ENCODE data around the gene KICS2.
A peak's percentile ranks its signal among the peaks of the same experiment; 100 is the strongest.
"Not testable (repeated sequence)": the region's sequence is repeated elsewhere in the genome, so short reads cannot be mapped to it uniquely, and the experiment has no call there.

The KICS2 gene

DNA sequence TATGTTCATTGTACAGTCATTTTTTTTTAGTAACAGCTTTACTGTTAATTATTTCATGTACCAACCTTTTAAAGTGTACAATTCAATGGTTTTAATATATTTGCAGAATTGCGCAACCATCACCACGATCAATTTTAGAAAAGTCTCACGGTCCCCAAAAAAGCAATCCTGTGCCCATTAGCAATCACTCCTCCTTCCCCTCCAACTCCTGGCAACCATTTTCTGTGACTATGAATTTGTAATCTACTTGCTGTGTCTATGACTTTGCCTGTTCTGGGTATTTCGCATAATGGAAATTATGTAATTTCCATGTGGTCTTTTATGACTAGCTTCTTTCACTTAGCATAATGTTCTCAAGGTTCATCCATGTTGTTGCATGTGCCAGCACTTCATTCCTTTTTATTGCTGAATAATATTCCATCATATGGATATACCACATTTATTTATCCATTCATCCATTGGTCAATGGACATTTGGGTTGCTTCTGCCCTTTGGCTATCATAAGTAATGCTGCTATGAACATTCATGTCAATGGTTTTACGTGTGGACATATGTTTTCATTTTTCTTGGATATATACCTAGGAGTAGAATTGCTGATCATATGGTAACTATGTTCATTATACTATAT is 9.9 kb downstream of the KICS2 start:
- TF ChIP-seq POLR2AphosphoS5 (IDR thresholded peaks at IDR 0.05; ENCODE audit: low read depth, low read length) (no peak), POLR2A (IDR thresholded peaks at IDR 0.05; ENCODE audit: low read depth, low read length) (no peak), TAF1 (IDR thresholded peaks at IDR 0.05; ENCODE audit: borderline replicate concordance, low read depth, low read length) (no peak)
- DNase-seq (ENCODE audit: insufficient read length): no peak
- FAIRE-seq: no peak

DNA sequence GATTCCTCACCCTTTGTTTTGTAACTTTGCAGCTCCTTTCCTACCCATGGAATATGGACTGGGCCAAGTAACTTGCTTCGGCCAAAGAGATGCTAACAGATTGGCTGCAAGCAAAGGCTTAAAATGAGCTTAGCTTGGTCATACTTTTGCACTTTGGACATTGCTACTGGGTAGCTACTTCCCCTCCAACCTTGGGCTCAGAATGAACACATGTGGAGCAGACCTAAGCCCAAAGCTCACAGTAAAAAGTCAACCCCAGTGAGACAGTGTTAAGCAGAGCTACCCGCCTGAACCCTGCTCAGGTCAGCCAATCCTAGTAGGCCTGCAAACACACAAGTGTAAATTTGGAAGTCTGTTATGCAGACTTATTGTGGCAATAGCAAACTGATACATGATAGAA is 14.6 kb downstream of the KICS2 start:
- FAIRE-seq: no peak

DNA sequence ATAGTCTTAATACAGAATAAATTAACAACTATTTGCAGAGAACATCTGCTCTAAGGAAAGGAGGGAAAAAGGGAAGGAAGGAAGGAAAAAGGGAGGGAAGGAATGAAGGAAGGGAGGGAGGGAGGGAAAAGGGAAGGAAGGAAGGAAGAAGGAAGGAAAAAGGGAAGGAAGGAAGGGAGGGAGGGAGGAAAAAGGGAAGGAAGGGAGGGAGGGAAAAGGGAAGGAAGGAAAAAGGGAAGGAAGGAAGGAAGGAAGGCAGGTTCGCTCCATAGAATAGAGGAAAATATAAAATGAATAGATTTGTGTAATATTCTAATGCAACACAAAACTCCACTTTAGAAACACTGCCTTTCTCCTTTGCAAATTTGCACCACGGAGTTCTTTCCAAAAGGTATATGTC is 16.6 kb downstream of the KICS2 start:
- TF ChIP-seq POLR2AphosphoS5 (IDR thresholded peaks at IDR 0.05; ENCODE audit: low read depth, low read length) (no peak), TAF1 (IDR thresholded peaks at IDR 0.05; ENCODE audit: borderline replicate concordance, low read depth, low read length) (no peak), POLR2A (IDR thresholded peaks at IDR 0.05; ENCODE audit: low read depth, low read length) (no peak)
- DNase-seq (ENCODE audit: insufficient read length) (no peak), FAIRE-seq (no peak)

More for the DNA sequence above, 14.6 kb downstream of the KICS2 start:
- no peak for TF ChIP-seq TAF1 (IDR thresholded peaks at IDR 0.05; ENCODE audit: borderline replicate concordance, low read depth, low read length)
- no peak for TF ChIP-seq POLR2A (IDR thresholded peaks at IDR 0.05; ENCODE audit: low read depth, low read length)
- TF ChIP-seq POLR2AphosphoS5 (IDR thresholded peaks at IDR 0.05; ENCODE audit: low read depth, low read length): no peak
- no peak for DNase-seq (ENCODE audit: insufficient read length)

DNA sequence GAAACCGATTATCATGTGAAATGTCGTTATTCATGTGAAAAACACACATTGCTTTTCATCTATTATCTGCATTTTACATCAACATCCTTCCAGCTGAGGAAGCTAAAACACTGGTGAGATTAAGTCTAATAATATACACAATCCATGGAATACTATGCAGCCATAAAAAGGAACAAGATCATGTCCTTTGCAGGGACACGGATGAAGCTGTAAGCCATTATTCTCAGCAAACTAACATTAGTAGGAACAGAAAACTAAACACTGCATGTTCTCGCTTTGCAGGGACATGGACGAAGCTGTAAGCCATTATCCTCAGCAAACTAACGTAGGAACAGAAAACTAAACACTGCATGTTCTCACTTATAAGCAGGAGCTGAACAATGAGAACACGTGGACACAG is 18.3 kb downstream of the KICS2 start:
- FAIRE-seq: no peak
- TF ChIP-seq POLR2AphosphoS5 (IDR thresholded peaks at IDR 0.05; ENCODE audit: low read depth, low read length): no peak
- no peak for TF ChIP-seq POLR2A (IDR thresholded peaks at IDR 0.05; ENCODE audit: low read depth, low read length)
- no peak for TF ChIP-seq TAF1 (IDR thresholded peaks at IDR 0.05; ENCODE audit: borderline replicate concordance, low read depth, low read length)
- no peak for DNase-seq (ENCODE audit: insufficient read length)

DNA sequence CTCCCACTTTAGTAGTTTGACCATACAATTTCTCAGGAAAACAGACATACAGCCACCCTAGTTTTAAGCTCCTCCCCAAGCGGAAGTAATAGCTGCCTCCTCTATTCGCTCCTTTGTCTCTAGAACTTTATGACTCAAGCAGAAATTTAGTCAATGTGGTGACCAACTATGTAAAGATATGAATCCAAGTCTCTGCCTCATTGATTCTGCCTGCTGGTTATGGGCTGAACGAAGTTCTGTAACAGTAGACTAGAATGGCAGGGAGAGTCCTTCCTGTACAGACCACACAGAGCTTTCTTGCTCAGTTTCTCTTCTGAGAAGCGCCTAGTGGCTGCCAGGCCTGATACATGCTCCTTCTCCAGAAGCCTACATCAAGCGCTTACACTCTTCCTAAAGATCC is 19.1 kb downstream of the KICS2 start:
- no peak for FAIRE-seq
- no peak for DNase-seq (ENCODE audit: insufficient read length)
- TF ChIP-seq TAF1 (IDR thresholded peaks at IDR 0.05; ENCODE audit: borderline replicate concordance, low read depth, low read length): no peak
- TF ChIP-seq POLR2A (IDR thresholded peaks at IDR 0.05; ENCODE audit: low read depth, low read length): no peak
- TF ChIP-seq POLR2AphosphoS5 (IDR thresholded peaks at IDR 0.05; ENCODE audit: low read depth, low read length): no peak

DNA sequence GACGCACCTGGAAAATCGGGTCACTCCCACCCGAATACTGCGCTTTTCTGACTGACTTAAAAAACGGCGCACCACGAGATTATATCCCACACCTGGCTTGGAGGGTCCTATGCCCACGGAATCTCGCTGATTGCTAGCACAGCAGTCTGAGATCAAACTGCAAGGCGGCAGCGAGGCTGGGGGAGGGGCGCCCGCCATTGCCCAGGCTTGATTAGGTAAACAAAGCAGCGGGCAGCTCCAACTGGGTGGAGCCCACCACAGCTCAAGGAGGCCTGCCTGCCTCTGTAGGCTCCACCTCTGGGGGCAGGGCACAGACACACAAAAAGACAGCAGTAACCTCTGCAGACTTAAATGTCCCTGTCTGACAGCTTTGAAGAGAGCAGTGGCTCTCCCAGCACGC is 26.3 kb downstream of the KICS2 start:
- DNase-seq (ENCODE audit: insufficient read length): not testable (repeated sequence)

DNA sequence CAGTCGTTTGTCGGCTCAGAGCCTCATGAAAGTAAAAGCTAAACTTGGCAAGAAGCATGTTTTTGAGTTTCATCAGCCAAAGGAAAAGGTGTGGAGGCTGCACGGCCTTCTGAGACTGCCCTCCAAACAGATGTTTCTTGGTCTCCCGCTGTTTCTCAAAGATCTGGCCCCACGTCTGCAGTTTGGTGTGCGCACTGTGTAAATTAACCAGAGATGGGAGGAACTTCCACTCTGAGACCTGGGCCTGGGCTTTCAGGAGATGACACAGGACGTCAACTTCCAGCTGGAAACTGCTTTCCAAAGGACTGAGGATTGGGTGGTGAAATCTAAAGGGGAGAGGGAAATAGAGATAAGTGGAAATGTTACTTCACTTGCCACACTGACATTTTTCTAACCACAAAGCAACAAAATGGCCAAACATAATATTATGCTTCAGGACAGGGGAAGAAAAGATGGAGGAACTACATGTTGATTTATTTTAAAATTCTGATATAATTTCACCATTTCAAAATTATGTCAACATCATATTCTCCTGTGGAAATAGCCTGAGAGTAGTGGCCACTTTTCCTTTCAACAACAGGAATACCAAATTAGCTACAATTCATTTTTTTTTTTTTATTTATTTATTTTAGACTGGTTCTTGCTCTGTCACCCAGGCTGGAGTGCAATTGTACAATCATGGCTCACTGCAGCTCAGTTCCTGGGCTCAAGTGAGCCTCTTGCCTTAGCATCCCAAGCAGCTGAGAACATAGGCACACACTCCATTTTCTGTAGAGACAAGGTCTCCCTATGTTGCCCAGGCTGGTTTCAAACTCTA is 27.6 kb downstream of the KICS2 start:
- FAIRE-seq: no peak

More for the DNA sequence above, 26.3 kb downstream of the KICS2 start:
- FAIRE-seq: not testable (repeated sequence)

DNA sequence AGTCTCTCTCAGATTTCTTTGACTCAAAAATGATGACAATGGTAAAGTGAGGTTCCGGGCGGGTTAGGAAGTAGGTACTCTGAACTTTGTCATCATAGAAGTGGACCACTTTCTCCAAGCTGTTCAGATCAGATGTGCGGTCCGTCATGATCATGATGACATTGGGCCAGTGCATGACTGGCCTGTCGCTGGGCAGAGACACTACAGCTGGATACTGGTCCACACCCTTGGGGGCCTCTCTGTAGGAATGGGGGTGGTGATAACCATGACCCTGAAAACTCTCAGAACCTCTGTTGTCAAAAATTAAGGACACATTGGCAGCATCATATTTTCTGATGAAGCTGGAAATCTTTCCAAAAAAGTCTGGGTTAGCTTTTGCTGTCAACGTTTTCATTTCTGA is 28.2 kb downstream of the KICS2 start:
- TF ChIP-seq POLR2A (IDR thresholded peaks at IDR 0.05; ENCODE audit: low read depth, low read length) (no peak), POLR2AphosphoS5 (IDR thresholded peaks at IDR 0.05; ENCODE audit: low read depth, low read length) (no peak), TAF1 (IDR thresholded peaks at IDR 0.05; ENCODE audit: borderline replicate concordance, low read depth, low read length) (no peak)
- no peak for FAIRE-seq
- DNase-seq (ENCODE audit: insufficient read length): no peak

More for the DNA sequence above, 27.6 kb downstream of the KICS2 start:
- DNase-seq (ENCODE audit: insufficient read length): no peak
- TF ChIP-seq POLR2A (IDR thresholded peaks at IDR 0.05; ENCODE audit: low read depth, low read length) (no peak), TAF1 (IDR thresholded peaks at IDR 0.05; ENCODE audit: borderline replicate concordance, low read depth, low read length) (no peak), POLR2AphosphoS5 (IDR thresholded peaks at IDR 0.05; ENCODE audit: low read depth, low read length) (no peak)

DNA sequence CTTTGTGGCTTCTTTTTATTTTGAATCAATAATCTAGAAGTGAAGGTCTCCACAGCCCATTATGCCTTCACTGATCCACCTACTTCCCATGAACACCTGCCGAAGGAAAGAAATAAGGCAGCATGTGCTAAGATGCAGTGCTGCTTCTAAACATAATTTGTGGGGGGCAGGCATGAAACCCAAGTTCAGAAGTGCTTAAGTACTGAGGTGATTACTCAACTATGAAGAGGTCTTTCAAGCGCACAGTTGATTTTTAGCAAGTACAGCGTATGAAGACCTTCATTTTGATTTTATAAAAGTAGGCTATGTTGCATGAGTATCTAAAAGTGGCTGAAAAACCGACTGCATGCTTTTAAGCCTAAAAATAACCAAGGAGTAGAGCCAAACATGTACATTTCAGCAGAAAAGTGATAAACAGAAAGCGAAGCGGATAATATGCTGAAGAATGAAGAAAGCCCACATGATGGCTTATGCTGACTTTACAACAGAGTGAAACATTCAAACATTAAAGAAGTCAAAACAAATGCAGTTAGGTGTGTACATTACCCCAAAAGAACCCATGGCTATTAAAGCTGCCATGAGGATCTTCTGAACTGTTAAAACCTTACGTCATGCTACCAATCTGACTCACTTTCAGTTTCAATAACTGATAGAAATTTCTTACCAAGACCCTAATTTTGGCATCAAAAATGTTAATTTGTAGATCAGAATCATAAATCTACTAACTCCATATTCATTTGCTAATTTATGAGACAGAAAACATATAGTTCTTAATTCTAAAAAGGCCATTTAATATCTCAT is 29.3 kb downstream of the KICS2 start:
- FAIRE-seq: peak; percentile 44

DNA sequence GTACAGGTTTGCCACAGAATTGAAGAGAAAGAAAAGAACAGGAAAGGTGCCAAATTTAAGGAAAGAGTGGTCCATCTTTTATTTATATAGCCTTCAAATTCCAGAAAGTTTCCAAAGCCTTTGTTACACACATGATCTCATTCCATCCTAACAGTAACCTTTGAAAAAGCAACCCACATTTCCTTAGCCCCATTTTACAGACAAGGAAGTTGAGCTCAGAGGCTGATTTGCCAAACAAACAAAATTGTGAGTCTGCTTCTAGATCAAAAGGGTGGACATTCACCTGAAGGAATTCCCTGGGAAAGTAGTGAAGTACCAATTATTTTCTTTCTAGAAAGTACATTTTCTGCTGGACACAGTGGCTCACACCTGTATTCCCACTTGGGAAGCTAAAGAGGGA is 32.0 kb downstream of the KICS2 start:
- no peak for FAIRE-seq
- DNase-seq (ENCODE audit: insufficient read length): no peak
- TF ChIP-seq POLR2AphosphoS5 (IDR thresholded peaks at IDR 0.05; ENCODE audit: low read depth, low read length) (no peak), TAF1 (IDR thresholded peaks at IDR 0.05; ENCODE audit: borderline replicate concordance, low read depth, low read length) (no peak), POLR2A (IDR thresholded peaks at IDR 0.05; ENCODE audit: low read depth, low read length) (no peak)

More for the DNA sequence above, 29.3 kb downstream of the KICS2 start:
- TF ChIP-seq TAF1 (IDR thresholded peaks at IDR 0.05; ENCODE audit: borderline replicate concordance, low read depth, low read length): no peak
- TF ChIP-seq POLR2AphosphoS5 (IDR thresholded peaks at IDR 0.05; ENCODE audit: low read depth, low read length): no peak
- TF ChIP-seq POLR2A (IDR thresholded peaks at IDR 0.05; ENCODE audit: low read depth, low read length): no peak
- peak; percentile 5 for DNase-seq (ENCODE audit: insufficient read length)

DNA sequence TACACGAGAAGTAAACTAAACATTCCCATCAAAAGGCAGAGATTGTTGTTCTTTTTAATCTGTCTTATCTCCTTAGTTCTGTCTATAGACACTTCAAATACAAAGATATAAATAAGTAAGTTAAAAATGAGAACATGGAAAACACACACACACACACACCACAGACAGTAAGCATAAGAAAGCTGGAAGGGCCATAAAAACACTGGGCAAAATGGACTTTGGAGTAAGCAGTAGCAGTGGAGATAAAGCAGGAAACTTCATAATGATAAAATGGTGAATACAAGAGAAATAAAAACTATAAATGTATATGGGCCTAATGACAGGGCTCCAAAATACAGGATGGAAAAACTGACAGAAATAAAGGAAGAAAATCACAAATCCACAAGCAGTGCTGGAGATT is 32.6 kb downstream of the KICS2 start:
- FAIRE-seq (no peak), DNase-seq (ENCODE audit: insufficient read length) (no peak)
- TF ChIP-seq POLR2AphosphoS5 (IDR thresholded peaks at IDR 0.05; ENCODE audit: low read depth, low read length): no peak

DNA sequence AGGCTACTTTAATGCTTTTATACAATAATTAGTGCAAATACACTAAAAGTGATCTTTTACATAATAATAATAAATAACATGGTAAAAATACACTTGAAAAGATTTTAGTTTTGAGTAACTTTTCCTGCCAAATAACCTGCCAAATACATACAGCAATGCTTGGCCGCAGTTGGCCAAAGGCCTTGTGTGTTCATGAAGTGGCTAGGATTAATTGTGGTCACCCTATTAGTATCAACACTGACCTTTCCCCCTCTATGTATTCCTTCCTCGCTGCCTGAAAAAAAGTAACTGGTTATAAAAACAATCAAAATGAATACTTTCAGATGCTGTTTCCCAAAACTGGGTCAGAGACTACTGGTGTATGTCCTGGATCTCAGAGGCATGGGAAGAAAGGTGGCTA is 34.3 kb downstream of the KICS2 start:
- FAIRE-seq: no peak
- TF ChIP-seq TAF1 (IDR thresholded peaks at IDR 0.05; ENCODE audit: borderline replicate concordance, low read depth, low read length) (no peak), POLR2A (IDR thresholded peaks at IDR 0.05; ENCODE audit: low read depth, low read length) (no peak), POLR2AphosphoS5 (IDR thresholded peaks at IDR 0.05; ENCODE audit: low read depth, low read length) (no peak)
- no peak for DNase-seq (ENCODE audit: insufficient read length)

Data from GM12892 (cell line).